ENCODE data around the gene AGPAT3.

DNA sequence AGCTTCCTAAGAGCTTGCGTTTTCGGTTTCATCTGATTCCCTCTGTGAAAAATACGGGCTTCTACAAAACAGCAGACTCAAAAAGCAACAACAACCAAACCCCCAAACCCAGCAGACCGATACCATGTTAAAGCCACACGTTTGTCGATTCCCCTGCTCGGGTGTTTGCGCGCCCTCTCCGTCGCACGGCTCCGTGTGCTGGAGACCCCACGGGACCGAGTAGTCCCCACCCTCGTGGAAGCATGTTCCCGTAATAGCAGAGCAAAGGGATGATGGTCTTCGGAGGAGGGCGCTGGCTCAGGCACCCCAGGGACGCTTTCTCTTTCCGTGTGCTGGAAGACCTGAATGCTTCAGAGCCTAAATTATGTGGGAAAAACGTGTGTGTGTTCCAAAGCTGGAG is 42.7 kb downstream of the AGPAT3 start:
- TF ChIP-seq, protein P1, sequence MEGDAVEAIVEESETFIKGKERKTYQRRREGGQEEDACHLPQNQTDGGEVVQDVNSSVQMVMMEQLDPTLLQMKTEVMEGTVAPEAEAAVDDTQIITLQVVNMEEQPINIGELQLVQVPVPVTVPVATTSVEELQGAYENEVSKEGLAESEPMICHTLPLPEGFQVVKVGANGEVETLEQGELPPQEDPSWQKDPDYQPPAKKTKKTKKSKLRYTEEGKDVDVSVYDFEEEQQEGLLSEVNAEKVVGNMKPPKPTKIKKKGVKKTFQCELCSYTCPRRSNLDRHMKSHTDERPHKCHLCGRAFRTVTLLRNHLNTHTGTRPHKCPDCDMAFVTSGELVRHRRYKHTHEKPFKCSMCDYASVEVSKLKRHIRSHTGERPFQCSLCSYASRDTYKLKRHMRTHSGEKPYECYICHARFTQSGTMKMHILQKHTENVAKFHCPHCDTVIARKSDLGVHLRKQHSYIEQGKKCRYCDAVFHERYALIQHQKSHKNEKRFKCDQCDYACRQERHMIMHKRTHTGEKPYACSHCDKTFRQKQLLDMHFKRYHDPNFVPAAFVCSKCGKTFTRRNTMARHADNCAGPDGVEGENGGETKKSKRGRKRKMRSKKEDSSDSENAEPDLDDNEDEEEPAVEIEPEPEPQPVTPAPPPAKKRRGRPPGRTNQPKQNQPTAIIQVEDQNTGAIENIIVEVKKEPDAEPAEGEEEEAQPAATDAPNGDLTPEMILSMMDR (conservative IDR thresholded peaks at IDR 0.05 in 1 of 2, IDR thresholded peaks at IDR 0.05 in 1 of 2; ENCODE audit: low read depth in 1 of 2, low read length in 2 of 2), result no peak
- no peak for TF ChIP-seq EZH2 (IDR thresholded peaks at IDR 0.05; ENCODE audit: low read length, missing control alignments)
